Activated CD4-positive, alpha-beta T cell treated with anti-CD3 and anti-CD28 coated beads, Interleukin-10, Interleukin-2, amounts not matched to agents 100 ng/mL and 50 ng/mL, durations not matched to agents 16 hours and 8 hours (primary cell): Measurements from ENCODE around the gene EMD.
"Not testable (repeated sequence)": the region's sequence is repeated elsewhere in the genome, so short reads cannot be mapped to it uniquely, and the experiment has no call there.

Experiments used
- DNase-seq: peaks from one replicate; pipeline ENCODE4 v3.0.0-alpha.2; 2020

Gene EMD

GRCh38 chrX:154378799-154379568 is at the start of gene EMD:
EMD (plus strand) TSS chrX:154379295; CDS start chrX:154379485, 190 bp downstream.
- peak; percentile 97 for DNase-seq

DNA sequence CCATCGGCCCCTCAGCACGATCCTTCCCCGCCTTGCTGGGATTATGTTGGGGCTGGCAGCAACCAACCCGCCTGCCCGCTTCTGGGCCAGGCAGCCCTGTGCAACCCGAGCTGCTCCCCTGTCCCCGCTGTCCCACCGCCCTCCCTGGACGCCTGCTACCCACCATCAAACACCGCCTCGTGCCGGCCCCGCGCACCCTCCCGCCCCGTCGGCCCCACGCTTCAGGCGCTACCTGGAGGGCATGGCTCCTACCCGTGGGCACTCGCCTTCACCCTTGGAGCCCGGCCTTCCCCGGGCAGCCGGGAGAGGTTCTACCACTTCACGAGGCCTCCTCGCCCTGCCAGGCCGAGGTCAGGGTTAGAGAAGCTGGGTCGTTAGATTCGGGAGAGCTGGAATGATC is 46.5 kb upstream of the EMD start:
- DNase-seq = no peak

- no peak for DNase-seq
Measured at GRCh38 chrX:154333116-154333515, 46.0 kb upstream of the EMD start.

GRCh38 chrX:154333837-154334271 is 45.2 kb upstream of the EMD start:
- DNase-seq = no peak

- no peak for DNase-seq
Measured at GRCh38 chrX:154334496-154334895, 44.6 kb upstream of the EMD start.

GRCh38 chrX:154341399-154342298 is 37.4 kb upstream of the EMD start:
- DNase-seq = not testable (repeated sequence)

DNA sequence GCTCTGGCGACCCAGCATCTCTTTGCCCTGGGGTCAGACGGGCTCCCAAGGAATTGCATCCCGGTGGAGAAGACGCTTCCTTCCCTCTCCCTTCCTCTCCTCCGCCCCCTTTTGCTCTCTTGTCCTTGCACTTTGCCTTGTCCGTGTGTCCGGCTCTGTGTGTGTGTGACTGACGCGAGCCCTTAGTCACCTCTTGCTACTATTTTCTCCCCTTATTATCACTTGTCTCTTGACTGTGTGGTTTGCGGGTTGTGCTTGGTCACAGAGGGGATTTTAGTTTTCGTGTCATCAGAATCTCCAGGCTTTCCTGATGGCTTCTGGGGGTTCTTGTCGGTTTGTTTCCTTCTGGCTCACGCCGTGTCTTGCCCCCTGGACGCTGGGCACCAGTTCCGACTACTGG is 36.0 kb upstream of the EMD start:
- not testable (repeated sequence) for DNase-seq

DNA sequence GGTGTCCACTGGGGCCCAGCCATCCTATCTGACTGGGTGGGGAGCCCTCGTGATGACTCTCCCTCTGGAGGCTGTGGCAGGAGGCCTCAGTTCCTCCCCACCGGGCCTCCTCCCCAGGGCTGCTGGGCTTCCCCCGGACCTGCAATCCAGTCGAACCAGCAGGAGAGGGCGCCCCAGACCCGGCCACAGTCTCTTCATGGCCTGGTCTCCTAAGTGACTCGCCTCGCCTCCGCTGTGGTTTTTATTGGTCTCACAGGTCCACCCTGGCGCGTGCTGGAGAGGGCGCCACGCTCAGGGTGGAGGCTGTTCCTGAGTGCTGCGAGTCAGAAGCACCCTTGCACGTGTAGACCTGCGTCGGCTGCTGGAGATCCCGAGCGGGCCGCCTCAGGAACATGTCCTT is 35.5 kb upstream of the EMD start:
- DNase-seq = not testable (repeated sequence)

DNA sequence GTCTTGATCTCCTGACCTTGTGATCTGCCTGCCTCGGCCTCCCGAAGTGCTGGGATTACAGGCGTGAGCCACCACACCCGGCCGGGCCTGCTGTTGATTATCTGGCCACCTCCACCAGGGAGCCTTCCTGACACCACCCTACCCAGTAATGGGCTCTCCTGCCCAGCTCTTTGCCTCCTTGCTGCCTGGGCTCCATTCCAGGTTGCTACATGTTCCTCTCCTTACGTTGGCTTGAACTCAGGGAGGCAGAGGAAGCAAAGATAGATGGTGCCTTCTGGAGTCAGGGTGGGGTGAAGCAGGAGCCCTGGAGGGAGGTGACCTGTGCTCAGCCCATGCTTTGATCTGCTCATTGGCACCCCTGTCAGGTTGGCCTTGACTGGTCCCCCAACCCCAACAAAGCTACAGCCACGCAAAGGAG is 31.0 kb upstream of the EMD start:
- no peak for DNase-seq

DNA sequence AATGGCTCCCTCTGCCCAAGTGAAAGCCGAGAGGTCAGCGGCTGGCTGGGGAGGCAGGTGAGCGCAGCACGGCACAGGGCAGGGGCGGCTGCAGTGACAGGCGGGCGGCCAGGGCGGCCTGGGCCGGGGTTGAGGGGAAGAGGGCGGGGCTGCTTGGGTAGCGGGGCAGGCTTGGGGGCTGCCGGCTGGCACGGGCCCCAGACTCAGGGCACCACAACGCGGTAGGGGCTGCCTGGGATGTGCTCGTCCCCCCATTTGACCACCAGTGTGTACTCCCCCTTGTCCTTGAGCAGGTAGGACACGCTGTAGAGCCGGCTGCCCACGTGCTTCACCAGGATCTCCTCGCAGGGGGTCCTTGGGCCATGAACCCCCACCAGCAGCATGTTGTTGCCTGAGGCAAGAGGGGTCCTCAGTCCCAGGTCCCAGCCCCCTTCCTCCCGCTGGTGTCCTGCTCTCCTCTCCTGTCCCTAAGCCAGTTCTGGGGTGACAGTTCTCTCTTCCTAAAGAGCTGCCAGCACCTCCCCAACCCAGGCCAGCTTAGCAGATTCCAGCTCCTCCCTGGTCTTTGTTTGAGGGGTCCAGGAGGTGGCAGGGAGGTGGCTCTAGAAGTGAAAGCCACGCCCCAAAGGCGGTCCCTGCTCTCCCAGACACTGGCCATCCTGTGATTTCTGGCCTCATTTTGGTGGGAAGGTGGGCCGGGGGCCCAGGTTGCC is 30.3 kb upstream of the EMD start:
- no peak for DNase-seq

DNA sequence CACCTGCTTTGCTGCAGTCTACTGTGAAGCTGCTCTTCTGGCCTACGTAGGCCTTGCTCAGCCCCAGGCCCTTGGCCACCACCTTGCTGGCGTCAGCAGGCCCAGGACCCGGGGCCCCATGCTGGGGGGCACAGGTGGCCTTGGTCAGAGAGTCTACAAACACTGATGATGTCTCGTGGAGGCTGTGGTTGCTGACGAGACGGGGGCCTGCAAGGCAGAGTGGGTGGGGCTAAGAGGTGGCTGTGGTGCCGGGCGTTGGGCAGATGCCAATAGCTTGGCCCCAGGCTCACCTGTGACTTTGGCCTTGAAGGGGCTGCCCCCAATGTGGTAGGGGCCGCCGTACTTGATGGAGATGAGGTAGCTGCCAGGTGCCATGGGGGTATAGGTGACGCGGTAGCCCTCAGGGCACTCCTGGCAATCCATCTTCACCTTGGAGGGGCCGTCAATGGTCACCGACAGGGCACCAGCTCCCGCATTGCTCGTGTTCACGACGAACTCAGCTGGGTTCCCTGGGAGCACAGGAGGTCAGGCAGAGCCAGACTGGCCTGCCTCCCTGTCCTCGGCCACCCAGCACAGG is 29.6 kb upstream of the EMD start:
- no peak for DNase-seq

DNA sequence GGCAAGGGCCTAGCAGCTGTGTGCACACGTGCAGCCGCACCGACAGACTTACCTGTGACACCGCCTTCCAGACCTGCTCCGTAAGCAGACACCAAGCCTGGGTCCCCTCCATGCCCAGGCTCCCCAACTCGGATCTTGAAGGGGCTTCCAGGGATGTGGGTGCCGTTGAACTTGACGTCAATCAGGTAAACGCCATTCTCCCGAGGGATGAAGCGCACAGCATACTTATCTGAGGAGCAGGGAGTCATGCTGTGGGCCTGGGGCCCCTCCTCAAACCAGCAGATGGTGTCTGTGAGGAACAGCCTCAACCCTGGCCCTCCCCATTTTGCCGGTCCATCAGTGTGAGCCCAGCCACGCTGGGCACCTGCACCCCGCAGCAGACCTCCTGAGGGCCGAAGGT is 29.1 kb upstream of the EMD start:
- no peak for DNase-seq

GRCh38 chrX:154350429-154351182 is 28.5 kb upstream of the EMD start:
- DNase-seq = no peak

GRCh38 chrX:154351183-154352011 is 27.7 kb upstream of the EMD start:
- no peak for DNase-seq

GRCh38 chrX:154352012-154352401 is 27.1 kb upstream of the EMD start:
- DNase-seq = no peak

- no peak for DNase-seq
Measured at GRCh38 chrX:154352466-154352865, 26.6 kb upstream of the EMD start.

GRCh38 chrX:154353172-154353843 is 25.8 kb upstream of the EMD start:
- DNase-seq = no peak

DNA sequence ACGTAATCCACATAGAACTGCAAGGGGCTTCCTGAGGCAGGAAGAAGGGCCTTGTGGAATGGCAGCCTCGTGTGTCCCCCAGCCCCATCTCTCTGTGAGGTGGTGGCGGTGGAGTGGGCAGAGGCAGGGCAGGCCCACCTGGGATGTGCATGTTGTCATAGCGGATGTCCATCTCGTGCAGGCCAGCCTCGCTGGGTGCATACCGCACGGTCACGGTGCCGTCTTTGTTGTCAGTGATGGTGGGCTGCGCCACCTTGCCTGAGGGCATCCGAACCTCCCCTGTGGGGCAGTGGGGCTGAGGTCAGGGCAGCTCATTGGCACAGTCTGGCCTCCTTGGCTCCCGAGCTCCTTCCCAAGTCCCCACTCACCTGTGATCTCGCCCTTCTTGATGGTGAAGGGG is 25.1 kb upstream of the EMD start:
- no peak for DNase-seq

DNA sequence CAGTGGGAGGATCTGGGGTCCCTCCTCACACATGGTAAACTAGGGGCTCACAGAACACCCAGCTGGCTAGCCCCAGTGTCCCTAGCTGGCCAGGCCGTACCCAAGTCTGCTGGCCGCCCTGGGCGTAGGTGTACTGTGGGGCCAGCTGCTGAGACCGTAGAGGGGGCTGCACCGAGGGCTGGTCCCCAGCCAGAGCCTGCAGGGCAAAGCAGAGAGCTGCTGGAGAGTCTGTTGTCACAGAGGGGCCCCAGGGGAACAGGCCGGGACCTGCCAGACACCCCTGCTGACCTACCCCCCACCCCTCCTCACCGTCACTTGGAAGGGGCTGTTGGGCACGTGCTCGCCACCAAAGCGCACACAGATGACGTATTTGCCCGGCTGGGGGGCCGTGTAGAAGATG is 24.6 kb upstream of the EMD start:
- no peak for DNase-seq

- DNase-seq = no peak
Measured at GRCh38 chrX:154355094-154355775, 23.9 kb upstream of the EMD start.
